GM18867 (cell line): ENCODE data around the gene PAFAH1B2.

Experiments
- ATAC-seq: cut with Tn5 transposase; IDR thresholded peaks from one replicate; pipeline ENCODE4 v1.9.1; 2021; ENCODE audit warnings: mild to moderate bottlenecking, moderate library complexity; ENCODE audit not compliant: unreplicated experiment

PAFAH1B2 gene

DNA sequence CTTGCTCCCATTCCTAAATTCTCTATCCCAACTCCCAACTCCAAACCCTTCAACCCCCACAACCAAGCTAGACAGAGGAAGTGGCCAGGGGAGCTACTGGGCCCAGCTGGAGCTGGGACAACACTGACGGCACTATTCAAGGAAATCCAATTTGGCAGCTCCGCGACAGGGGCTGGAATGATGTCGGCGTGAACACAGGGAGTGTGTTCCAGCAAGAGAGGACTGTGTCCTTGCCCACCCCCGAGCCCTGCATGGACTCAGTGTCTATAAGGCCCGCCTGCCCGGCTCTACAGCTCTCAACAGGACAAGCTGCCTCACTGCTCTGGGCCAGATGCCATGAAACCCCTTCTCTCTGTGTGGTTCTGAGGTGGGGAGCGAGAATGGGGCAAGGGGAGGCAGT is 76.5 kb downstream of the PAFAH1B2 start:
- ATAC-seq, result no peak

DNA sequence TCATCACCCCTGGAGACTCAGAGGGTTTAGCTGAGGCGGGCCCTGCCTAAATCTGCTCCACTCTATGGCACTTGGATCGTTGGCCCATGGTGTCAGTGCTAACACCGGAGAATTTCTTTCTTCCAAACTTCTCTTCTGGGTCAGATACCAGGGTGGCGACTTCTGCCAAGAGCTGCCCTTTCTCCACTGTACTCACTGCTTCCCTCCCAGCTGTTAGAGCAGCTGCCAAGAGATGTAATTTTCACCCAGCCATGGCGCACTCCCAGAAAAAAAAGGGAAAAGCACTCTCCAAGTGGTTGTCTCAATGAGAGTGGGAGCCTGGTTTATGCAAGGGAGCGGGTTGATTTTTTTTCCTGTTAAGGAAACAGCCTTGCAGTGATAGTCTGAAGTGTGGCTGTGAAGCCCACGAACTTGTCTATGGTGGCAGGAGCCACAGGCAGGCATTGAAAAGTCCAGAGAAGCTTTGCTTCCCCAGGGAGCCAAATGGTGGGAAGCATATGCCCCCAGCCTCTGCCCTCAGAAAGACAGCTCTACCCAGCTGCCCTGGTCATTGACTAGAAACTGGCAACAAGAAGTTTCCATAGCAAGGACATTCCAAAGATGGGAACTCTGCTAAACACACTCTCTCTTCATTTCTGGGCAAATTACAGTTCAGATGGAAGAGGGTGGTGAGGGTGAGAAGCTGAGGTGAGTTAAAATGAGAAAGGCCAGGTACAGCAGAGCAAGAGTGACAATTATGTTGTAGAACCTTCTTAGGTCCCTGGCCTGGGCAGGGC is 77.1 kb downstream of the PAFAH1B2 start:
- no peak for ATAC-seq

- ATAC-seq, result no peak
These were observed 77.9 kb downstream of the PAFAH1B2 start for GRCh38 chr11:117221775-117222517.

- ATAC-seq, result no peak
These were observed 79.1 kb downstream of the PAFAH1B2 start for GRCh38 chr11:117222991-117223740.

DNA sequence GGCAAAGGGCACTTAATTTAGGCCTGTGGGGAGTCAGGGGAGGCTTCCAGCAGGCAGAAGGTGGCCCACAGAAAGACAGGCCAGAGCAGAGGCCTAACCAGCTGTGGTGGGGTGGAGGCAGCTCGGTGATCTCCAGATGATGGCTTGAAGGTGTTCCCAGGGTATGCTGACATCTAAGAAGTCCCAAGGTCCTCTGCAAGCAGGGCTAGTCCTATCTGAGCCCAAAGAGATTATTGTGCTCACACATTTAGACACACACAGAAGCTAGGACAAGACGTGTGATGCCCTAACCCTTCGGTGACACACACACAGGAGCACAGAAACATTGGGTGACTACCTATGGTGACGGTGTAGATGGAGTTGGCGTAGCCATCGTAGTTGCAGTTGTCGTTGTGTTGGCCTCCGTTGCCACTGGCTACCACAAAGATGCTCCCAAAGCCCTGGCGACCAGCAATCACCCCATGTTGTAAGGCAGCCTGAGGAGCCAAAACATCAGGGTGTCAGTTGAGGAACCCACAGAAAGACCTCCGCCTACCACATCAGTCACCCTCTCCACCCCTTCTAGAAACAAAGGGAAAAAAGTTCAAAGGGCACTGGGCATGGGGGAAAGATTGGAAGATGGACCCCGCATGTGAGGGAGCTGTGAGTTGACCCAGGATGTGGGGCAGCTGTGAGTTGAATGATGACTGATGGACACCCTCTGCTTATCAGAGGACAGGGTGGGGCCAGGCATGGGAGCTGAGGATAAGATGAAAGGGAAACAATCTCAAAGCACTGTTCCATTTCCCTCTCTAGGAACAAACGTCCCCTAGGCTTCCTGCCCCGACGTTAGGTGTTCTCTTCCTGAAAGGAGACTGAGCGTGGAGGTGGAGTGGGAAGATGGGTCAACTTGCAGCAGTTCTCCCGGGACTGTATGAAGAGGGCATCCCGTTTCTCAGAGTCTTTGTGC is 79.9 kb downstream of the PAFAH1B2 start:
- no peak for ATAC-seq

GRCh38 chr11:117225553-117226170 is 81.6 kb downstream of the PAFAH1B2 start:
- ATAC-seq, result no peak
